GM10266 (cell line): ENCODE results near the gene ARFGEF3.

ENCODE experiments used
- DNase-seq: peaks from one replicate; pipeline ENCODE4 v3.0.0; 2012; ENCODE audit errors: extremely low spot score
- CTCF ChIP-seq: IDR thresholded peaks from 2 replicates; pipeline ENCODE4 v1.5.1; 2012; ENCODE audit warnings: mild to moderate bottlenecking, low read depth; ENCODE audit not compliant: control insufficient read depth, insufficient read depth; ENCODE audit errors: missing control alignments

ARFGEF3 gene

GRCh38 chr6:138337076-138337475, 175.3 kb downstream of the ARFGEF3 start:
- no peak for DNase-seq
- no peak for TF ChIP-seq CTCF

- DNase-seq, result no peak
- no peak for TF ChIP-seq CTCF
Observed at GRCh38 chr6:138339024-138339423, 177.3 kb downstream of the ARFGEF3 start.

GRCh38 chr6:138341176-138341575, 179.4 kb downstream of the ARFGEF3 start:
- no peak for TF ChIP-seq CTCF
- no peak for DNase-seq

GRCh38 chr6:138343112-138343511, 181.4 kb downstream of the ARFGEF3 start:
- no peak for DNase-seq
- TF ChIP-seq CTCF, result no peak

- DNase-seq, result no peak
- TF ChIP-seq CTCF, result no peak
Observed at GRCh38 chr6:138345565-138346285, 184.0 kb downstream of the ARFGEF3 start.

GRCh38 chr6:138346302-138347195, 184.8 kb downstream of the ARFGEF3 start:
- TF ChIP-seq CTCF, result no peak

GRCh38 chr6:138347864-138348263, 186.1 kb downstream of the ARFGEF3 start:
- TF ChIP-seq CTCF, result no peak
- no peak for DNase-seq

More at GRCh38 chr6:138346302-138347195, 184.8 kb downstream of the ARFGEF3 start:
- no peak for DNase-seq
